COLO668 (cell line): ENCODE data around the gene CRACR2A.

Experiments
- DNase-seq: peaks from one replicate; lab custom pipeline; 2025; ENCODE audit not compliant: unreplicated experiment; lab: John Stamatoyannopoulos, UW

CRACR2A gene

DNA sequence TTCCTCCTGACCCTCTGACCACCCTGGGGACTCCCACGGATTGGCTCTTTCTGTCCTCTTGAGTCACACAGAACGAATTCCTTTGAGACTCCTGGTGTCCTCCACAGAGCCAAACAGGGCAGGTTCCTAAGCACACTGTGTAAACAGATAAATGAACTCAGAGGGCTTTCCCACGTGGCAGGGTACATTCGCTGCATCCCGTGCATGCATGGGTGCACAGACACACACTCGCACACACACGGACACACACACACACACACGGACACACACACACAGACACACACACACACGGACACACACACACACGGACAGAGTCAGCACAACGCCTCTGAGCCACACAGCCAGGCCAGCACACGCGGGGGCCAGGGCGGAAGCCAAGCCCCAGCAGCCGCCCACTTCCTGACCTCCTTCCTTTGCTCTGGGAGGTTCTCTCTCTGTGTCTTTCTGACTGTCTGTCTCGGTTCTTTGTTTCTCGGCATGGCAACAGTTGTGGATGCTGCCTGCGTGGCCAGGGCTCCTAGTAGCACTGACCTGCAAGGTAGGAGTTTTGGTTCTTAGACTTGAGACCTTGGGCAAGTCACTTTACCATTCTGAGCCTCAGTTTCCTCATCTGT lies 706 bp downstream of the CRACR2A start:
- peak; percentile 61 for DNase-seq

- DNase-seq: no peak
Measured at GRCh38 chr12:3751151-3752095, 1.5 kb downstream of the CRACR2A start.

DNA sequence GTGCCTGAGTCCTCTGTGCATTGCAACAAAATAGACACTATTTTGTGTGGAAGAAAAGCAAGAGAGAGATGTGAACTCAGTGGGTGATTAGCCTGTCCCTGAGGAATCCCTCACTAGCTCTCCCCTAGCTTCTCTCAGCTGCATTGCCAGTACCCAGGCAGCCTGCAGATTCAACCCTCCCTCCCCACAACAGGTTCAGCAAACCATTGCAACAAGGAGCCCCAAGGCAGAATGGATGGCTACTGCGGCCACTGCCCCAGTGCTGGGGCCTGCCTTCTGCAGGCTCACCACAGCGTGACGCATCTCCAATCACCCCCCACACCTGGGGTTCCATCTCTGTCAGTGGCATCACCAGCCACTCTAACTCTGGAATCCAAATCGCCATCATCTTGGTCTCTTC lies 2.3 kb downstream of the CRACR2A start:
- no peak for DNase-seq

DNA sequence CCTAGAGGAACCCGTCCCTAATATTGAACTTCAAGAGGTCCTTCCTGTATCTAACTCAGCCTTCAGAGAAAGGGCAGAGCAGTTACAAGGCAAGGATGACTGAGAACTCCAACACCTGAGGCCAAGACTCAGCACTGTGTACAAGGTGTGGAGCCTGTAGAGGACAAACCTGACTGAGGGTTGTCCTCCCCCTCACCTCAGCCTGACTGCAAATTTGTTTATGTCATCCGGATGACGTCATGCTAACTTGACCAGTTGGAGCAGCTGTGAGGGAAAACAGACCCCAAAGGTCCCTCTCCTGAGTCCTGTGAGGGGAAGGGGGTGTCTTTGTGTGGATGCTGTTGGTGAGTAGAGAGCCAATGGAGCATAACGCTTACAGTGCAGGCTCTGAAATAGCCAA lies 4.3 kb downstream of the CRACR2A start:
- DNase-seq: peak; percentile 10

- DNase-seq: peak; percentile 10
Measured at GRCh38 chr12:3747976-3748619, 4.8 kb downstream of the CRACR2A start.

GRCh38 chr12:3747543-3747942 lies 5.4 kb downstream of the CRACR2A start:
- peak; percentile 30 for DNase-seq

GRCh38 chr12:3746758-3747157 lies 6.2 kb downstream of the CRACR2A start:
- no peak for DNase-seq

GRCh38 chr12:3745152-3745551 lies 7.8 kb downstream of the CRACR2A start:
- no peak for DNase-seq

DNA sequence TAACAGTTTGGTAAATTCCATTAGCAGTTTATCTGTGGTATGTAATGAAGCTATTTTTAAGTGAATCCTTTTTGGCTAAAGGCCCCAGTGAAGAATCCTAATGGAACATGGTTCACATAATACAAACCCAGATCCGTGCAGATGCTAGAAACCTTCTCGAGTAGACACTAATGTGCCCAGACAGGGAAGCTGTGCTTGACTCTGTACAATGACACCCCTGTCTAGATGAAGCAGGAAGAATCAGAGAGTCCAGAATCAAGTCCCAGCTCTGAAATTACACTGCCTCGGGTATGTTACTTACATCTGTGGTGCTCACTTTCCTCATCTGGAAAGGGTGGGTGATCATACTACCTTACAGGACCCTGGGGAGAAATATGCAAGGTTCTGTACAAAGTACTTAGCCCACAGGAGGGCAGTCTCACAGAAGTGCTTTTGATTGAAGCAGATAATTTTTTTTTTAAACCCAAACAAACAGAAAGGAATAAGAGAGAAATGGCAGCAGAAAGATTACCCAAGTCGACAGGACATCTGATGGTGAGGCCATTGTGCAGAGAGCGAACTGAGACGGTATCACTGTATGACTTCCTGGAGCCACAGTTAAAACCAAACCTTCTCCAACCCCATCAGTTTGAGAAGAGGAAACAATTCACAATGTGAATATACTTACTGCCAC lies 8.5 kb downstream of the CRACR2A start:
- no peak for DNase-seq

GRCh38 chr12:3743803-3744202 lies 9.1 kb downstream of the CRACR2A start:
- no peak for DNase-seq

- no peak for DNase-seq
Measured at GRCh38 chr12:3741882-3742672, 10.8 kb downstream of the CRACR2A start.

- no peak for DNase-seq
Measured at GRCh38 chr12:3740480-3741231, 12.3 kb downstream of the CRACR2A start.

GRCh38 chr12:3735432-3735831 lies 17.5 kb downstream of the CRACR2A start:
- DNase-seq: no peak

- DNase-seq: peak; percentile 76
Measured at GRCh38 chr12:3732901-3733300, 20.0 kb downstream of the CRACR2A start.

DNA sequence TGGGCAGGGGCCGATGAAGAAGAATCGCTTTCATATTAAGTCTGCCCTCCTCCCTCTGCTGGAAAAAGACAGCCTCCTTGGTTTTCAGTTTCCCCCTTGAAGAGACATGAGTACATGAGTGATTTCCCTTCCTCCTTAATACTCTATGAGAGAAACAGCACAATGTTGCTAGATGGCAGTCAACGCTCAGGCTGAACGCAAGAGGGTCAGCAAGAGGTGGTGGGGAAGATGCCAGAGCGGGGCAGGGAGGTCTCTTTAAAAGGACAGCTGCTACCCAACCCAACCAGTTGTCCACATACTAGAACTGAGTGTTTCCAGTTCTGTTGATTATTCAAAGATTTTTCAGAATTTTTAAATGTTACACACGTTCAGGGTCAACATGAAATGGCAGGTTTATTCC lies 22.8 kb downstream of the CRACR2A start:
- no peak for DNase-seq

DNA sequence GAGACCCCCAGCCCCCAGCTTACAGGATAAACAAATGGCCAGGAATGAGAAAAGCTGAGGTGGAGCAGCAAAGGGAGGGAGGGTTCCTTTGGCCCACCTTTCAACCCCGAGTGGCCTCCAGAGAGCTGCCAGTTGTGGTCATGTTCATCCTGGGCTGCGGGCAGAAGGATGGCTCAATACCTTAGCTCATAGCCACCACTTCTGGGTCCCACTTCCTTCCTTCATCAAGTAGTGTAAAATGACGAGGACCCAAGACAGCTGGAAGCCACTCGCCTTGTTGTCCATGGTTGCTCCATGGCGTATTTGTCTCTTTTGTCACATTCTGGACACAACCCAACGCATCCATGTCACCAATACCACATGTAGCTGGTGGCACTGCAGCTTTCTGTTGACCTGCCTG lies 24.2 kb downstream of the CRACR2A start:
- DNase-seq: no peak

DNA sequence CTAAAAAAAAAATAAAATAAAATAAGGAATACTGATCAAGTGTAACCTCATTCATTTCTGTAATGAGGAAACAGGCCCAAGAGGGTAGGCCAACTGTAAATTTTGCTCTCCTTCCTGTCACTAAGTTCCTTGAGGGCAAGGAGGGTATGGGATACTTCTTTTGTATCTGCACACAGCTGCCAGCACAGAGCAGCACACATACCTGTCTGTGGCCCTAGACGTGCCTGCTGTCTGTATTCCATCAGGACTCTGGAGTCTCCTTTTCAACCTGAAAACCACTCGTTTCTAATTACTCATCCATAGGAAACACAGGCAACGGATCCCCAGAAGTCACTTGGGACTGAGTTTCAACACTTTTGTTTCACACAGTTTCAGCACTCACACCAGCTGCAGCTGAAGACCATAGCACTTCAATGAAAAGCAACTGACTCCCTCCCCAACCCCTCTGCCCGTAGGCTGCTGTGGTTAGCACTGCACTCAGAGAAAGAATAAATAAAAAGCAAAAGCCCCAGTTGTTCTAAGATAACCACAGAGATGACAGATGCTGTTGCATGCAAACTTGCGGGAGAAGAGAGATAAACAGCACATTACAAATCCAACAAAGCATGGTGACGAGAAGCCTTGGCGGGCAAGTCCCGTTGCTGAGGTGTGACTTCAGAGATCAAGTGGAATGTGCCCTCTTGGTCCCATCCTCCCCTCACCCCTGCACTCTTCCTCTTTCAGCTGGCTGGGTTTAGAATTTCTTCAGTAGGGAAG lies 24.9 kb downstream of the CRACR2A start:
- peak; percentile 33 for DNase-seq

DNA sequence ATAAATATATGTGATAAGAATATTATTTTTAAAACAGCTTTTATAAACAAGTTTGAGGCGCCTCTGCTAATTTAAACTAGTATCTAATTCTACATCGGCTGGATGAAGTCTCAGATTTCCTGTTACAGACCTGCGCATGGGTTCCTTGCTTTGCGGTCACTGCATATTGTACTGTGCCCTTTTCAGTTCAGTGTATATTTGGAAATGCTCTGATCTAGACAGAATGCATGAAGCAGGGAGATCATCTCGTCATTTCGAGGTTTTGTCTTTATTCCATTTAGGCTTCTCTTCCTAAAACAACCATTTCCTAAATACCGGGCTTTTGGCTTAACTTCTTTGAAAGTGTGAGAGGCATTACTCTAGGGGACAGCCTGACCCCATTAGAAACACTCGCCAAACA lies 25.6 kb downstream of the CRACR2A start:
- no peak for DNase-seq

DNA sequence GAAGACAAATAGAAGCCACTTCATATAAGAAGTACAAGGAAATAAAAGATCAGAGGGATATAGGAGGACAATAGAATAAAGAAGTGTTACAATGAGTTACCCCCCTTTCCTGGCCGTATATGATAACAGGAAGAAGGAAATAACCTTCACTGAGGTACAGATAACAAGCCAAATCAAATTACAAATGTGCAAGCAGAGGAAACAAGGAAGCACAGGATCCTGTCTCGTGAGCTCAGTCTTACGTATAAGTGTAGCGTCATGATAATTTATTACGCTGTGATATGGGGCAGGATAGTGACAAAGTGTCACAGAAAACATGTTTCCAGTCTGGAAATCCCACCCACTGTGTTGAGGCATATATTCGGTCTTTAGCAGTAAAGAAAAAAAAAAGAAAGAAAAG lies 26.5 kb downstream of the CRACR2A start:
- DNase-seq: no peak
